ENCODE measurements around the gene NFXL1. TPM values are rescaled to one million over a fixed set of nuclear protein-coding genes. Genes with fewer than 3 reads are reported as not detected.
"Not testable (repeated sequence)": the region's sequence is repeated elsewhere in the genome, so short reads cannot be mapped to it uniquely, and the experiment has no call there.

The NFXL1 gene
- total RNA-seq (2014; rRNA removed; shearing (Covaris generic)), result 3.5 and 3.6 TPM in 2 replicates

- DNase-seq (ENCODE audit: low read depth), result peak; percentile 95
Measured at GRCh38 chr4:47914220-47914925, at the start of gene NFXL1. NFXL1 (minus strand) TSS chr4:47914583; CDS start chr4:47914203, 380 bp downstream.

- no peak for DNase-seq (ENCODE audit: low read depth)
Measured at GRCh38 chr4:47954677-47955076, 40.3 kb upstream of the NFXL1 start.

DNA sequence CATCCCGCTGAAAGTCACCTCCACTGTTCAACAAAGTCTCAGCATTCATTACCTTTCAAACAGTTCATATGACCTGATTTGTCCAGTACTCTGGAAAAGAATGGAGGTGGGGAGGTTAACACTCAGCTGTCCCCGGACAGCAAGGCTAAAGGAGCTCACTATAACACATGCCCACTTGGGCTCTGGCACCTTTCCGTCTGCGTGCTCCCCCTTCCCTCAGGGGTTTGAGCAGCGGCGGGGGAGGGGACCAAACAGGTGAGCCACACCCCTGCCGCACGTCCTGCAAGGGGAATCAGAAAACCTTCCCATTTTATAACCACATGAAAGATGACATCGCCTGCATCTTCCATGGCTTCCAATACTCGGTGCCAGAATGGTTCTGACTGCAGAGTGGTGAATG is 39.9 kb upstream of the NFXL1 start:
- DNase-seq (ENCODE audit: low read depth), result no peak

- DNase-seq (ENCODE audit: low read depth), result no peak
Measured at GRCh38 chr4:47945930-47946726, 31.7 kb upstream of the NFXL1 start.

DNA sequence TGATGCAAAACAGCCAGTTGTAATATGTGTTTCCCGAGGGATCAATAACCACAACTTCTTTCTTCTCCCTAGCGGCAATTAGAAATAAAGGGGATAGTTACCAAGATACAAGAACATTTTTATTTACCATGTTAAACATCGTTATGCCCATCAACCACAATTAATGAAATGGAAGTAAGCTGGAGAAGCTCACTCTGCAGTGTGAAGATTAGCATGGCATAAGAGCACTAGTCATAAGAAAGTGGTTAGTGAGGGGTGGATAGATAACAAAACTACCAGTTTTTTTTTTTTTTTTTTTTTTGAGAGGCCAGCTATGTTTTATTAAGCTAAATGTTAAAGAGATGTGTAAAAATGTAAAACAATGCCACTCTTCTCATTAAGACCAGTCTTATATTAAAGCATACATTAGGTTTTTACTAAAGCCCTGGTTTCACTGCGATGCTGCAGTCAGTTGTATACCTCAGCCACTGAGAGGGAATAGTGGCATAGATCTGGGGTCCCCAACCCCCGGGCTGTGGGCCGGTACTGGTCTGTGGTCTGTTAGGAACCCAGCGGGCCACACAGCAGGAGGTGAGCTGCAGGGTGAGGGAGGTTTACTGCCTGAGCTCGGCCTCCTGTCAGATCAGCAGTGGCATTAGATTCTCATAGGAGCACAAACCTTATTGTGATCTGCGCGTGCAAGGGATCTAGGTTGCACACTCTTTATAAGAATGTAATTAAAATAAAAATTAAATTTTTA is 27.9 kb upstream of the NFXL1 start:
- no peak for DNase-seq (ENCODE audit: low read depth)

DNA sequence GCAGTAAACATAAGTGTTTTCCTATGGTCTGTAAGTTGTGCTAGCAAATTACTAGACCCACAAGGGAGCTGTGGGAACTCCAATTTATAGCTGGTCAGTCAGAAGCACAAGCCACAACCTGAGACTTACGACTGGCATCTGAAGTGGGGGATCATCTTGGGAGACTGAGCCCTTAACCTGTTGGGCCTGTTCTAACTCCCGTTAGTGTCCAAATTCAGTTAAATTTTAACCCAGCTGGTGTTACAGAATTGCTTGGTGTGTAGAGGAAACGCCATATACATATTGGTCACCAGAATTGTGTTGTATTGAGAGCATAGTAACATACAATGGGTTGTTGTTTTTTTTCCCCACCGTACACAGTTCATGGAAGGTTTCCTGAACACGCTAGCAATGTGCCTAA is 25.1 kb upstream of the NFXL1 start:
- no peak for DNase-seq (ENCODE audit: low read depth)

DNA sequence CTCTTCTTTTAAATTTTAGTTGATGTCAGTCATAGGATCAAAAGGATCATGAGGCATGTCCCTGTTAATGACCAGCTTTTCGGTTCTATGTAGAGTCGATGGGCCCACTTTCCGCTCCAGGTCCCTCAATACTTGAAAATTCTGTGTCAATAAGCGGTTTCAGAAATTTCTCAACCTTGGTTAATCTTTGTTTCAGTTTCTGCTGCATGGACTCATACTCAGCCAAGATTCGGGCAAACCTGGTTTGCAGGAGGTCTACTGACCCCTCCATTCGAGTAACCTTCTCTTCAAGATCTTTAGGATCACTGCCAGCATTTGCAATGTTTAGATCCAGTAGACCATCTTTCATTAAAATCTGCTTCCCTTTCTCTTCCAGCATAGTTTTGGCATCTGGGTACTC is 22.0 kb upstream of the NFXL1 start:
- DNase-seq (ENCODE audit: low read depth), result no peak

DNA sequence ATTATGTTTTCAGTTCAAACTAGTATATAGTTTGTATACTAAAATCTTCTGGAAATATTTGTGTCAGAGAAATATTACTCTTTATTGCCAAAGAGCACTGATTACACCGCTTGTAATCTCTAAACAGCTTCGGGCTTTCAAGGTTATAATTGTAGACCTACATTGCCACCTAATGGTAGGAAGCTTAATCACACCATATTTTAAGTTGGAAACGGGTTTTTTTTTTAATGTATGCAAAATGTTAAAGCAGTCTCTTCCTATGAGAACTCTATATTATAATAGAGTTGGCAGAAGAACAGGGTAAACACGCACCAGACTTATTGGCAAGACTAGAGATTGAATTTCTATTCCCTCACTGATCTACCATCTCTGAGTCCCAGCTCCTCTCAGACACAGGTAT is 19.5 kb upstream of the NFXL1 start:
- DNase-seq (ENCODE audit: low read depth), result peak; percentile 29

GRCh38 chr4:47930971-47931804 is 16.8 kb upstream of the NFXL1 start:
- DNase-seq (ENCODE audit: low read depth), result peak; percentile 47

DNA sequence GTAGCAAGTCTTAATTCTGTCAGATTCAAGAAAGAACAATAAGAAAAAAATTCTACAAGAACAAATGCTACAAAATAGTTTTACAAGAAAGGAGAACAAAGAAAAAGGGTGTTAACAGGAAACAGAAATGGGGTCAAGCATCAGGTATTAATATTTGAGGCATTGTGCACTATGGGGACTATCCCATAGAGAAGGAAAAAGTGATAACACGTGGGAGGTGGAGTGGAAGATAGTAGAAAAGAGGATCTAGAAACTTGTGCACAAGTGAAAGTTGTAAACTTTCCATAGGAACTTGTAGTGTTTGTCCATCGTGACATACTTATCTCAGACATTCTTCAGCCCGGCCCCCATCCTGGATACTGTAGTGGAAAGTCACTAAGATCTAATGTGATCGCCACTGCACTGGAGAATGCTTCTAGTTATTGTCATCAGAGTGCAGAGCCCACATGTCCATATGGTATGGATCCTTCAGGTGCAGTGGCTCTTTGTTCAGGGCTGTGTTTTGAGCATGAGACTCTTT is 15.4 kb upstream of the NFXL1 start:
- DNase-seq (ENCODE audit: low read depth), result no peak

- peak; percentile 46 for DNase-seq (ENCODE audit: low read depth)
Measured at GRCh38 chr4:47926667-47927258, 12.4 kb upstream of the NFXL1 start.

GRCh38 chr4:47923261-47923608 is 8.9 kb upstream of the NFXL1 start:
- DNase-seq (ENCODE audit: low read depth), result not testable (repeated sequence)

GRCh38 chr4:47922436-47923260 is 8.3 kb upstream of the NFXL1 start:
- DNase-seq (ENCODE audit: low read depth), result not testable (repeated sequence)

DNA sequence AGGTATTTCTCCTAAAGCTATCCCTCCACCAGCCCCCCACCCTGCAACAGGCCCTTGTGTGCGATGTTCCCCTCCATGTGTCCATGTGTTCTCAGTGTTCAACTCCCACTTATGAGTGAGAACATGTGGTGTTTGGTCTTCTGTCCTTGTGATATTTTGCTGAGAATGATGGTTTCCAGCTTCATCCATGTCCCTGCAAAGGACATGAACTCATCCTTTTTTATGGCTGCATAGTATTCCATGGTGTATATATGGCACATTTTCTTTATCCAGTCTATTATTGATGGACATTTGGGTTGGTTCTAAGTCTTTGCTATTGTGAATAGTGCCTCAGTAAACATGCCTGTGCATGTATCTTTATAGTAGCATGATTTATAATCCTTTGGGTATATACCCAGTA is 2.8 kb upstream of the NFXL1 start:
- DNase-seq (ENCODE audit: low read depth), result not testable (repeated sequence)

- DNase-seq (ENCODE audit: low read depth), result no peak
Measured at GRCh38 chr4:47915378-47915777, 995 bp upstream of the NFXL1 start.

DNA sequence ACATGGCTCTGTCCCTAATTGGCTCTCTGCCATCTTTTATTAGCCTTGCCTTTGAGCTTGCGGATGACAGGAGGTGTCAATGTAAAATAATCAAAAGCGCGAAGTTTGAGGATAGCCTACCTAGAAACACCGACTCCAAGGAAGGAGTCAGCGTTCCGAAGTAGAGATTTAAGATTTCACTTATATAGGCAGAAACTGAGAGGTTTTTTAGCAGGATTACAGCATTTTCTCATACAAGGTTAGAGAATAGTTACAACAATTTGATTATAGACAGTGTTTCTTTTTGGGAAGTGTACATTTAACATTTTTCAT is 499 bp upstream of the NFXL1 start:
- no peak for DNase-seq (ENCODE audit: low read depth)

- DNase-seq (ENCODE audit: low read depth), result no peak
Measured at GRCh38 chr4:47913861-47914219, 543 bp downstream of the NFXL1 start.

GRCh38 chr4:47913330-47913729 is 1.1 kb downstream of the NFXL1 start:
- DNase-seq (ENCODE audit: low read depth), result peak; percentile 15

DNA sequence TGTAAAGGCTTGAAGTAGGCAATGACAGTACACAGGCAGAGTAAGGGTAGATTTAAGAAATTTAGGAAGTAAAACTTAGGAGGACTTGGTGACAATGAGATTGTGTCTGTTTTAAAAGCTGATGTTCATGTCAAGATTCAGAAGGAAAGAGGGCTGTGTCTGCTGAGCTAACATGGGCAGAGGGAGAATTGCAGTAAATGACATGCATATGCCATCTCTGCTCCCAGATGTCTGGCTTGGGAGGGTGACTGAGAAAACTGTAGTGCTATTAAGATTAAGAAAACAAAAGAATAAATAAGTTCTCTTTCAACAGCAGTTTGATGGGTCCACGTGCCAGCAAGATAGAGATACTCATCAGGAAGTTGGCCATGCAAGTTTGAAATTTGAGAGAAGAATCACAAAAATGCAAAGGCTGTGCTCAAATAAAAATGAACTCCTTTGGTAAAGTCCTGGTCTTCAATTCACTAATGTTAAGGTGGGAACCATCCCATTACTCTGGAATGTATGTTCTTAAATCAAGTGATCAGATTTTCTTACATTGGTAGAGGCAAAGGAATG is 7.2 kb downstream of the NFXL1 start:
- no peak for DNase-seq (ENCODE audit: low read depth)

- no peak for DNase-seq (ENCODE audit: low read depth)
Measured at GRCh38 chr4:47899639-47900038, 14.7 kb downstream of the NFXL1 start.
